ENCODE measurements around the gene MRPL54.

The MRPL54 gene

GRCh38 chr19:3762501-3763459 lies at the start of gene MRPL54:
Gene MRPL54, plus strand, starts transcription at chr19:3762682. Its CDS starts 19 bp downstream, at chr19:3762701.
- peak; percentile 99 for DNase-seq (ENCODE audit: low read depth)
- no peak for TF ChIP-seq CTCF (IDR thresholded peaks at IDR 0.05; ENCODE audit: low read length, missing control alignments)
- peak within 1 kb of the TSS; percentile 100 for H3K4me3 ChIP-seq (replicated peaks; ENCODE audit: low read depth, low read length)

DNA sequence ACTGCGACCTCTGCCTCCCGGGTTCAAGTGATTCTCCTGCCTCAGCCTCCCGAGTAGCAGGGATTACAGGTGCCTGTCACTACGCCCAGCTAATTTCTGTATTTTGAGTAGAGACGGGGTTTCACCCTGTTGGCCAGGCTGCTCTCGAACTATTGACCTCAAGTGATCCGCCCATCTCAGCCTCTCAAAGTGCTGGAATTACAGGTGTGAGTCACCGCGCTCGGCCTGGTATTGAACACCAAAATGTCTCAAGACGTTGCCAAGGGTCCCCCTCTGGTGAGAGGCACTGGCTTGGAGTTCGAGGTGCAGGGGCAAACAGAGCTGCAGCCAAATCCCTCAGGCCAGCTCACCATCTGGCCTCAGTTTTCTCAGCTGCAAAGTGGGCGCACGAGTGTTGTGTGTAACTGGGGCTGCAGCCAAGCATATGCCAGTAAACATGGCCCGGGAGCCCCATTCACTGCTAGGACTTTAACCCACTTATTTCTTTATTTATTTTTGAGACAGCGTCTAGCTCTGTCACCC lies 46.3 kb upstream of the MRPL54 start:
- DNase-seq (ENCODE audit: low read depth), result no peak
- TF ChIP-seq CTCF (IDR thresholded peaks at IDR 0.05; ENCODE audit: low read length, missing control alignments), result no peak
- H3K4me3 ChIP-seq (replicated peaks; ENCODE audit: low read depth, low read length), result no peak overlapping the region

DNA sequence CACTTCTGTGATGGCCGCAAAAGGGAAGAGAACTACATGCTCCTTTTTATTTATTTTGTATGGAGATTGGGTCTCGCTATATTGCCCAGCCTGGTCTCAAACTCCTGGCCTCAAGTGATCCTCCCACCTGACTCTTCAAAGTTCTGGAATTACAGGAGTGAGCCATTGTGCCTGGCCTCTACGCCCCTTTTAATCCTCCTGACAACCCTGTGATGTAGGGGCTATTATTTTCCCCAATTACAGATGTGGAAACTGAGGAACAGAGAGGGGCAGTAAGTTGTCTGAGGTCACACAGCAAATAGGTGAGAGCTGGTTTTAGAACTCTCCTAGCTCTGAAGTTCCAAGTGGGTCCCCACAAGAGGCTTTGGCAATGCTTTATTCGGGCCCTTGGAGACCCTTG lies 42.6 kb upstream of the MRPL54 start:
- H3K4me3 ChIP-seq (replicated peaks; ENCODE audit: low read depth, low read length), result no peak overlapping the region
- no peak for DNase-seq (ENCODE audit: low read depth)
- no peak for TF ChIP-seq CTCF (IDR thresholded peaks at IDR 0.05; ENCODE audit: low read length, missing control alignments)

- no peak overlapping the region for H3K4me3 ChIP-seq (replicated peaks; ENCODE audit: low read depth, low read length)
- TF ChIP-seq CTCF (IDR thresholded peaks at IDR 0.05; ENCODE audit: low read length, missing control alignments), result no peak
- no peak for DNase-seq (ENCODE audit: low read depth)
Measured at GRCh38 chr19:3720349-3720917, 42.0 kb upstream of the MRPL54 start.

DNA sequence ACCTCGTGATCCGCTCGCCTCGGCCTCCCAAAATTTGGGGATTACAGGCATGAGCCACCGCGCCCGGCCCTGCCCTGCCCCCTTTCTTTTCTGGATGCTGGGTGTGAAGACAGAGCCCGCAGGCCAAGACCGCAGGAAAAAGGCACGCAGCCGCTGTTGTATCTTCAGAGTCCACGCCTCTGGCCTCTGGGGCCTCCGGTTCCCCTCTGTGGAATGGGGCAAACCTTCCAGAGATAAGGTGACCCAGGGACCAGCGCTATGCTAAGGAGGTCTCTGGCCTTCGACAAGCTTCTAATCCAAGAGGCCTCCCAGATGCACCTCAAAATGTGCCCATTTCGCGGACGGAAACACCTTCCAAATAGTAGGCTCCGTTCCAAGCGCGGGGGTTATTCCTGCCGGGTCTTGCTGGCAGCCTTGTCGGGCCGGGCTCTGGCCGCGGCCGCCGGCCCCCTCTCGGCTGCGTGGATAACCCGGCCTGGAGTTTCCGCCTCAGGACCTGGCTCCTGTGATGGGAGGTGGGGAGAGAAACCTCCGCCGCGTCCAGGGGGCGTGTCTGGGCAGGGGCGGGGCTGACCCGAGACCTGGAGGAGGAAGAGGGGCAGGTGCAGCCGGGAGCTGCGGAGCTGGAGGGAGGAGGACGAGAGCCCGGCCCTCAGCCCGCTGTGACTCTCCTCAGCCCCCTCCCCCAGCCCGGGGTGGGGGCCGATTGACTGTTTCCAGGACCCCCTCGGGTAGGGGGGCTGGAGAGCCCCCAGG lies 41.2 kb upstream of the MRPL54 start:
- peak; percentile 86 for DNase-seq (ENCODE audit: low read depth)
- no peak overlapping the region for H3K4me3 ChIP-seq (replicated peaks; ENCODE audit: low read depth, low read length)
- TF ChIP-seq CTCF (IDR thresholded peaks at IDR 0.05; ENCODE audit: low read length, missing control alignments), result no peak

- no peak for TF ChIP-seq CTCF (IDR thresholded peaks at IDR 0.05; ENCODE audit: low read length, missing control alignments)
- no peak for DNase-seq (ENCODE audit: low read depth)
- no peak overlapping the region for H3K4me3 ChIP-seq (replicated peaks; ENCODE audit: low read depth, low read length)
Measured at GRCh38 chr19:3721887-3722442, 40.5 kb upstream of the MRPL54 start.
